ENCODE measurements around the gene EEF2K.
"Not testable (repeated sequence)": the region's sequence is repeated elsewhere in the genome, so short reads cannot be mapped to it uniquely, and the experiment has no call there.

The EEF2K gene

DNA sequence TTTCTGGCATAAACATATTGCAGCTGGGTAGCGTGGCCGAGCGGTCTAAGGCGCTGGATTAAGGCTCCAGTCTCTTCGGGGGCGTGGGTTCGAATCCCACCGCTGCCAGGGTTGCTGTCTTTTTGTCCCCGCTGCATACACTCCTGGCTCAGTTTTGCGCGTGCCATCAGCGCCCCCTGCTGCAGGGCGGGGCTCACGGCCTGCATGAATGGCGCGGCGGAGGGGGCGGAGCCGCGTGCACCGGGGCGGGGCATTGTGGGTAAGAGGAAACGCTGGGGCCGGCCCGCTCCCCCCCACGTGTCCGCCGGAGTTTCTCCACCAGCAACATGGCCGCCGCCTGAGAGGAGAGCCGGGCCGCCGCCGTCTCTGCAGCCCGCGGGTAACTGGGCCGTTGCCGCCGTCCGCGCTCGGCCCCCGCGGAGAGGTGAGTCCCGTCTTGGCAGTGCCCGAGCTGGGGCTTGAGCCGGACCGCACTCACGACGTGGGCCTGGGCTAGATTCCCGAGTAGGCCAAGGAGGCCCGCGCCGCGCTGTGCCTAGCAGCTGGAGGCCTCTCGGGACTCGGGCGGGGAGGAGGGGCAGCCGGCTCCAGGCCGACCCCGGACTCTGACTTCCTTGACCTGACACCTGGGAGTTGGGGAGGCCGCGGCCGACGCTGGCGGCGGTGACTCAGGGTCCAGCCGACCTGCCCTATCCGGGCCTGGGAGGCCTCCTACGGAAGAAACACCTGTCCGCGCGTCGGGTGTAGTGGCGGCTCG, 91.2 kb downstream of the EEF2K start, which contains the start of gene POLR3E:
Gene POLR3E (plus strand): TSS at position 296 of the 757 bp plus-strand sequence. CDS start 5,560 bp downstream, outside the sequence.
- peak; percentile 100 for DNase-seq

DNA sequence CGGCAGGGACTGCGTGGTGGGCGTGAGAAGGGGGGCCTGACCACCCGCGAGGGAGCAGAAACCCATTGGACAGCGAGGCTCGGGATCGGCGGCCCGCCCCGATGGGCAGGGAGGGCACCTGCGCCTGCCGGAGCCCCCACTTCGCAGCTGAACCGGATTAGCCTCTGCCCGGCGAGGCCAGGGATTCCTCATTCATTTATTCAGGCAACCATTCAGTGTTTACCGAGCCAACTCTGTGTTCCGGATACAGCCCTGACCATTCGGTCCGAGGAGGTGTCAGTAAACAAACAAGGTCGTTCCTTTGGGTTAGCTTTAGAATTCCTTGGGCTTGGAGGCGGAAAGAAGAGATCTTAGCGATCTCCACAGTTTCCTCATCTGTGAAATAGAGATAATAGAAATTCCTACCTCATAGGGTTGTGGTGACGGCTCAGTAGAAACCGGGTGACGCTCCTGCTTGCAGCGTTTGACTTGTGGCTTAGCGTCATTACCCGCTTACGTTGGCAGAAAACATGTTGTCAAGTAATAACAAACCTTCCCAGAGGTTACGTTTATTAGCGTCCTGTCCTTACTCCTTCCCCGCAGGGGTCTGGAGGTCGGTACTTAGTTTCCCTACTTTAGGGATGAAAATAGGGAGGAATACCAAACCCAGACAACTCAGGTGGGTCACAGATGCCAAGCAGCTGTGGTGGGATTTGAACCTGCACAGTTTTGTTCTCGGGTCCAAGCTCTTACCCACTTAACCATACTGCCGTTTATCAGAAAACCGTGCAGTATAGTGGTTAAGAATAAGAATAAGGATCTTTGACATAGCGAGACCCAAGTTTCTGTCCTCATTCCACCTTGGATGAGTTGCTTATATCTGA, 92.0 kb downstream of the EEF2K start:
- peak; percentile 48 for DNase-seq

DNA sequence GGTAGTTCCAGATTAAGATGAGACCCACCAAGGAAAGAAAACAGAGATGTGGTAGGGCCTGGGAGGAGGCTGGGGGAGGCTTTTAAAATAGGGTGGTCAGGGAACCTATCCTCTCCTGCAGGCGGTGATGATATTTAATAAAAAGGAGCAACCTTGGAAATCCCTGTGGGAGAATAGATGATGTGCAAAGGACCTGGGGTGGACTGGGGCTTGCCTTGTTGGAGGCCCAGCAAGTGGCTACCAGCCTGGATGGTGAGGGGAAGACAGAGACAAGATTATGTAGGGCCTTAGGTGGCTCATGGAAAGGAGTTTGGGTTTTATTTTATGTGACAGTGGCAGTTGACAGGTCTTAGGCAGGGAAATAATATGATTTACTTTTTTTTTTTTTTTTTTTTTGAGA, 93.0 kb downstream of the EEF2K start:
- DNase-seq, result no peak

DNA sequence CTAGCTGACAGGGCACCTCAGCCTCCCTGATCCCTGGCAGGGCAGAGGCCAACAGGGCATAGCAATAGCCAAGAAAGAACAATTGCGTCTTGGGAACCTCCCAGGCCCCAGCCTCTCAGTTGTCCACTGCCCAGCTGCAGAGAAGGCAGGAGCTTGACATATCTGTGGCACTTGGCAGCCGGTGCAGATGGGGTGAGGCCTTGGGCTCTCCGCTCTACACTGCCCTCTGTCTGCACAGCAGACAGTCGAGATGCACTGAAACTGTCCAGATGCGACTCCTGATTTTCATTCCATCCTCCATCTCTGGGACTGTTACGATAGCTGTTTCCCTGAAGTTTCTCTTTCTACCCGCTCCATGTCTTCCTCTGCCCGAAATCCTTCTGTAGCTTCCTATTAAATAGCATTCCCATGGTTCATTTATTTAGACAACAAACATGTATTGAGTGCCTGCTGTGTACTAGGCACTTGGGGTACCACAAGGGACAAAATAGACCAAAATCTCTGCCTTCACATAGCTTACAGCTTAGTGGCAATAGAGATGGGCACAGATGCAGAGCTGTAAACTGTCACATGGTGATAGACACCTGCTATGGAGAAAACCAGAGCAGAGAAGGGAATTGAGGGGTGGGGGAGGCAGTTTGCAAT, 94.5 kb downstream of the EEF2K start:
- DNase-seq, result peak; percentile 17

DNA sequence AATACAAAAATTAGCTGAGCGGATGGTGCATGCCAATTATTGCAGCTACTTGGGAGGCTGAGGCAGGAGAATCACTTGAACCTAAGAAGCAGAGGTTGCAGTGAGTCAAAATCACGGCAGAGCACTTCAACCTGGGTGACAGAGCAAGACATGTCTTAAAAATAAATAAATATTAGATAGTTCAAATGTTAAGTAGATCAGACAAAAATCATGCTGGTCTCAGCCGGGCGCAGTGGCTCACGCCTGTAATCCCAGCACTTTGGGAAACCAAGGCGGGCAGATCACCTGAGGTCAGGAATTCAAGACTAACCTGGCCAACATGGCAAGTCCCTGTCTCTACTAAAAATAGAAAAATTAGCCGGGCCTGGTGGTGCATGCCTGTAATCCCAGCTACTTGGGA, 95.3 kb downstream of the EEF2K start:
- not testable (repeated sequence) for DNase-seq

DNA sequence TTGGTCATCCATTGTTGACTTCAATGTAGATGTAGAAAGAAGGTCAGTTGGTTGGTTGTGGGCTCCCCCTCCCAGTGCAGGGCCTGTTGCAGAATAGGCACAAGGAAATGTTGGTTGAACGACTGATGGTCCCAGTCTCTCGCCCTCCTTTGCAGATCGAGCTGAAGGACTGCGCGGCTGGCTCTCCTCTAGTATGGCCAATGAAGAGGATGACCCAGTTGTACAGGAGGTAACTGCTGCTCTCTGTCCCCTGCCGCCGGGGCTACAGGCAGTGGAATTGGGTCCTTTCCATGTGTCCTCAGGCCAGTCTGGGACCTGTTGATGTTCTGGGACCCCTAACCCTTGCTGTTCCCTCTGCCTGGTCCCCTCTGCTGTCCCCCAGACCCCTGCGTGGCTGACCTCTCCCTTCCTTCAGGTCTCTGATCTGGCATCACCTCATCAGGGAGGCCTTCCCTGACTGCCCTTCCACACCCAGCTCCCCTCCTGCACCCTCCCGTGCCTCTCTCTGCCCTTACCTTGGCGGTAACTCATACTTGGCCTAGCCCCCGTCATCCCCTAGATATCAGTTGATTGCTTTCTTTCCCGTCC, 96.8 kb downstream of the EEF2K start:
- no peak for DNase-seq

DNA sequence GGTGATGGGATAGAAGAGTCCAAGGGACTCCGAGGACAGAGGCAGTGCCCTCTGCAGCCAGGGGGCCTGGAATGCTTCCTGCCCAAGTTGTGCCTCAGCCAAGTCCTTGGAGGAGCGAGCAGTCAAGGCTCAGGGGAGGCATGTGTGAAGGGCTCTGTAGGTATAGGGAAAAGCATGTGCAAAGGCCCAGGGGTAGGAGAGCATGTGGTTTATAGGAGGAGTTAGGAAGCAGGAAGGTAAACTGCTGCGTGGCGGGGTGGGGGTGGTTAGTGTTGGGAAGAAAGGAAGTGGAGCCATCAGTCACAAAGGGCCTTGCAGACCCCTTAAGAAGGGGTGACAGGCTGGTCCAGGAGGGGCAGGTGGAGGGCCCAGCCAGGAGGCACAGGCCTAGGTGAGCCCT, 98.3 kb downstream of the EEF2K start:
- no peak for DNase-seq

DNA sequence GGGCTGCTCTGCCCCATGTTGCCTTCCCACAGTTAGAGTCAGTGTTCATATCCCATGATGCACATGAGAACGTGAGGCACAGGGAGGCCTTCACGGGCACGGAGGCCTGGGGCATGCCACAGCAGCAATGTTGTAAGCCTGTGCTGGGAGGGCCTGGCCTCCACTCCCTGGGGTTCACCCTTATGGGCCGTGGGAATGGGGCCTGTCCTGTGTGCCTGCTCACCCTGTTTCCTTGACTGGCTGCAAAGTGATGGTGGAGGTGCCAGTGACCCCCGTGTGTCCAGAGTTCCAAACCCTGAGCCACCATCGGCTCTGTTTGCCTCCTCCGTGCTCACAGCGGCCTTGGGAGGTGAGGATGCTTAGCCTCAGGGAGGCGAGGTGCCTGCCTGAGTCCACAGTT, 100.7 kb downstream of the EEF2K start:
- no peak for DNase-seq

DNA sequence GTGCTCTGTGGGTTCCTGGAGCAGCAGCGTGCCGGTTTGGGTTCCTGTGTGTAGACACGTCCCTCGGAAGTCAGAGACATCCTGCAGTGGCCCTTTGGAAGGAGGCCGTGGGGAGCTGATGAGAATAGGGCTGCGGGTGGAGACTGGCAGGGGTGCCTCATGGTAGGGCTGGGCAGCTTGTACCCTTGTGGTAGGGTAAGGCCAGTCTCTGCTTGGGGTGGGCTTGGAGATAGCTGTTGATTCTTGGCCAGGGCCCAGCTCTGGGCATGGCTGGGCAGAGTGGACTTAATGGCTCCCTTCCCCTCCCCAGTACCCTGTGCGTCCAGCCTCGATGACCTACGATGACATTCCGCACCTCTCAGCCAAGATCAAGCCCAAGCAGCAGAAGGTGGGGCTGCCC, 101.8 kb downstream of the EEF2K start:
- DNase-seq, result no peak

DNA sequence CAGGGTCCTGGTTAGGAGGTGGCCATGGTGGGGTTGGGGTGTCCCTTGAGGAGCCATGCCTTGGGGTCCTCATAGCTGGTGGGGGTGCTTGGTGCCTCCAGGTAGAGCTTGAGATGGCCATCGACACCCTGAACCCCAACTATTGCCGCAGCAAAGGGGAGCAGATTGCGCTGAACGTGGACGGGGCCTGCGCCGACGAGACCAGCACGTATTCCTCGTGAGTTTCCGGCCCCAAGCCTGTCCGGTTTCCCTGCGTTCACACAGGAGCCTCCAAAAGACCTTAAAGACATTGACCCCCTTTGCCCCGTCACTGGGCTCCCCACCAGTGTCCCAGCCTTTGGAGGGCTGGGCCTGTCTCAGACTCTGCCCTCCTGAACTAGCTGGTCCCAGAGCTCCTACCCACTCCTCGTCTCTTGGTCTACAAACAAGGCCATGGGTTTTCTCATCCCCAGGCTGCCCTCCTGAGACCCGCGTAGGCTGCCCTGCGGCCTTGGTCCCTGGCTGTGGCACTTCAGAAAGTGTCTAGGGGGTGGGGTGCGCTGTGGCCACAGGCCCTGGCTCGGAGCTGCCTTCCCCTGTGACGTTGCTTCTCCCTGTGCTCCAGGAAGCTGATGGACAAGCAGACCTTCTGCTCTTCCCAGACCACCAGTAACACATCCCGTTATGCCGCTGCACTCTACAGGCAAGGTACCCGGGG, 102.9 kb downstream of the EEF2K start:
- DNase-seq, result no peak

DNA sequence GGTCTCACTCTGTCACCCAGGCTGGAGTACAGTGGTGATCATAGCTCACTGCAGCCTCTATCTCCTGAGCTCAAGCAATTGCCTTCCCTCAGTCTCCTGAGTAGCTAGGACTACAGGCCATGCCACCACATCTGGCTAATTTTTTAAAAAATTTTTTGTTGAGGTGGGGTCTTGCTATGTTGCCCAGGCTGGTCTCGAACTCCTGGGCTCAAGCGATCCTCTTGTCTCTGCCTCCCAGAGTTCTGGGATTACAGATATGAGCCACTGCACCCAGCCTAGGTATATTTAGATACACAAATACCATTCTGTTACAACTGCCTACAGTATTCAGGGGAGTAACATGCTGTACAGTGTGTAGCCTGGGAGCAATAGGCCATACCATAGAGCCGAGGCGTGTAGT, 105.4 kb downstream of the EEF2K start:
- DNase-seq, result no peak

DNA sequence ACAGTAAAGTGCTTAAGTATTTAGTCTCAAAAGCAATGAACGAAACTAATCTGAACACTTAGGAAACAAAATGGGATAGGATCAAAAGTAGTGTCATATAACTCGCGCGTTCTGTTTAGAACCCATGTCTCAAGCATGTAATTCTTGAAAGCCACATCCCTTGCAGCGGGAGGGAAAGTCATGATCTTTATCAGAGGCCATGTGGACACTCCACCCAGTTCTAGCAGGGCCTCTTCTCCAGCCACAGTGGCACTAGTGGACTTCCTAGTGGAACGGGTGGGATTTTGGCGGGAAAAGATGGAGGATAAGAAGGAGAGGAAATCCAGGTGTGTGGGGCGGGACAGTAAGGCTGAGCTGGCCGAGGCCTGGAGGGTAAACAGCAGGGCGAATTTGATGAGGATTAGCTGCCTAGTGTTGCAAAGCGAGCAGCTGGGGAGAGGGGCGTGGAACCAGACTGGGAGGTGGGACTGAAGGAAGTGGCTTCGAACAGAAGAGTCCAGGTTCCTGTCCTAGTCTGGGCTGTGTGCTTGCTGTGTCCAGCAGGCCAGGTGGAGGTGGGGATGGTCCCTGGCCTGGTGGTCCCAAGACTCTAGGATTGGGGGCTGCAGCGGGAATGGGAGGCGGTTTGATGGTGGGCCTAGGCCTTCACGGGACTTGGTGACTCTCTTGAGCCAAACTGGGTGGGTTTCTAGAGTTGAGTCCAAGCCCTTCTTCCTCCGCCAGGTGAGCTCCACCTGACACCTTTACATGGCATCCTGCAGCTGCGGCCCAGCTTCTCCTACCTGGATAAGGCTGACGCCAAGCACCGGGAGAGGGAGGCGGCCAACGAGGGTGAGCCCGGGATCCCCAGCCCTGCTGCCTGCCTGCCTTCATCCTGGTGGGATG, 107.1 kb downstream of the EEF2K start:
- no peak for DNase-seq

DNA sequence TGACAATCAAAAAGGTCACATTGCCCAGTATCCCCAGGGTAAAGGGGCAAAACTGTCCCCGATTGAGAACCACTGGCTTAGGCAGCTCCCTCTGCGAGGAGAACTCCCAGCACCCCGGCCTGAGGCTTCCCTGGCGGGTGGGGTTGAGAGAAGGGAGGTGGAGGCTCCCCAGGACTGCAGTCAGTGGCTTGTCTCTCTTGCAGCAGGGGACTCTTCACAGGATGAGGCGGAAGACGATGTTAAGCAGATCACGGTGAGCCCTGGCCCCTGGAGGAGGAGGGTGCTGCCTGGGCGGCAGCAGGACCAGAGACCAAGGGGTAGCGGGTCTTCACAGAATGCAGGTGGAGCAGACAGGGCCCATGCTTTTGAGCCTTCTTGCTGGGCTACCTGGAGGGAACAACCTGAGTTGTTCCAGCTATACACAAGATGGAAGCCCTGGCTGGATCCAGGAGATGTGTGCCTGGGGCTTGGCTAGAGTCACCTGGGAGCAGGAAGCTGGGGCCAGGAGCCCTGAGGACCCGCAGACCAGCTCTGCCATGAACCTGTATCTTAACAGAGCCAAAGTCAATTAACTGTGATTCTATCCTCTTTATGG, 107.9 kb downstream of the EEF2K start:
- DNase-seq, result no peak

DNA sequence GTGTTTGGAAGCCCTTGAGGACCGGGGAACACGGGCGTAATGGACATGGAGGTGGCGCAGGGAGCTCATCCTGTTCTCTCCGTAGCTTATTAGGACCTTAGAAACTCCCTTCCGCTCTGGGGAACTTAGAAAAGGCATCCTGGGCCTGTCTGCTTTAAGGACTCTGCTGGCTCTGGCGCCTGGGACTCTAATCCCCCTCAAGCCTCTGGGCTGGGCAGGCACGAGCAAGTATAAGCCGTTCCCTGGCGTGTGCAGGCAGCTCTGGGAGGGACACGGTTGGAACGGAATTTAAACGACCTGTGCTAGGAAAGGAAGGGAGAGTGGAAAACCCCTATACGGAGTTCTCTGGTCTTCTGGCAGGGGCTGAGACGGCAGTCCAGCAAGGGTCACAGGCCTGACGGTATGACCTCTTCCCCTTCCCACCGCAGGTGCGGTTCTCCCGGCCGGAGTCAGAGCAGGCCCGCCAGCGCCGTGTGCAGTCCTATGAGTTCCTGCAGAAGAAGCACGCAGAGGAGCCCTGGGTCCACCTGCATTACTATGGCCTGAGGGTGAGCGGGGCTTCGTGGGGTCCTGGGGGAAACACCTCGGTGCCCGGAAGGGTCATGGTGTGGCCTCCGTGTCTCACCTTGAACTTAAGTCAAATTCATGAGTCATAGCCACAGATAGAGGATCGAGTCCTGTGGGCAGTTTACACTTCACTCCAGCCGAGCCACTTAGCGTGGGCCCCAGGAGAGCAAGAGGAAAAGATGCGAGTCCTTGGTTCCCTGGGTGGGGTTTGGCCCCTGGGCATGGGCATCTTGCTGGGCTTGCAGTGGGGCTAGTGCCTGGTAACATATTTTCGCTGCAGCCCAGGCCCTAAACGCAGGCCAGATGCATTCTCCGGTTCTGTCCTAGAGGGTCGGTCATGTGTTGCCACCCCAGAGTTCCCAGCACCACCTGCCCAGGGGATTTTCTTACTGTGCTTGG, 108.9 kb downstream of the EEF2K start:
- no peak for DNase-seq

DNA sequence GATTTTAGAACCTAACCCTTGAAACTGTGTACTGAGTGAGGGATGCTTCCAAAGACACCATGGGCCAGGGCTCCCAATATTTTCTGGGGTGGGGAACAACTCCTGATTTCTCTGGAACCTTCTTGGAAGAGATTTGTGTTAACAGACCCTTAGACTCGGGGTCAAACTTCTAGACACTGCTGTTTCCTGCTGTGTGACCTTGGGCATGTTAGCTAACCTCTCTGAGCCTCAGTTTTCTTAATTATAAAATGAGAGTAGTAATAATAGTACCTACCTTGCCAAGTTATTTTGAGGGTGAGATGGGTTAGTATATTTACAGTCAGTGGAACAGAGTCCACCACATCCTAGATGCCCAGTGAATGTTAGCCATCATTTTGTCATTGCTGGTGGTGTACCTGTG, 109.9 kb downstream of the EEF2K start:
- DNase-seq, result no peak

DNA sequence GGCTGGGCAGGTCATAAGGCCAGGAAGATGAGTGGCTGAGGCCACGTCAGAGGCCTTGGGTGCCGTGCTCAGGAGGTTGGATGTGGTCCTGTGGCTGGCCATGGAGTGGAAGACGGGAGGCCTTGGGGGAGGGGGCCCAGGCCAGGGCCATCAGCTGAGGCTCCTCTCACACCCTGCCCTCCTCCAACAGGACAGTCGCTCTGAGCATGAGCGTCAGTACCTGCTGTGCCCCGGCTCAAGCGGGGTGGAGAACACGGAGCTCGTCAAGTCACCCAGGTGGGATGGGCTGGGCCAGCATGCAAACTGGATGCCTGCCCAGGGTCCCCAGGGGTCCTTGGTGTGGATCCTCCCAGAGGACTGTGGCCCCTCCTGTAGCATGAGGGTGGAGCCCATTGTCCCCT, 110.3 kb downstream of the EEF2K start:
- DNase-seq, result no peak

DNA sequence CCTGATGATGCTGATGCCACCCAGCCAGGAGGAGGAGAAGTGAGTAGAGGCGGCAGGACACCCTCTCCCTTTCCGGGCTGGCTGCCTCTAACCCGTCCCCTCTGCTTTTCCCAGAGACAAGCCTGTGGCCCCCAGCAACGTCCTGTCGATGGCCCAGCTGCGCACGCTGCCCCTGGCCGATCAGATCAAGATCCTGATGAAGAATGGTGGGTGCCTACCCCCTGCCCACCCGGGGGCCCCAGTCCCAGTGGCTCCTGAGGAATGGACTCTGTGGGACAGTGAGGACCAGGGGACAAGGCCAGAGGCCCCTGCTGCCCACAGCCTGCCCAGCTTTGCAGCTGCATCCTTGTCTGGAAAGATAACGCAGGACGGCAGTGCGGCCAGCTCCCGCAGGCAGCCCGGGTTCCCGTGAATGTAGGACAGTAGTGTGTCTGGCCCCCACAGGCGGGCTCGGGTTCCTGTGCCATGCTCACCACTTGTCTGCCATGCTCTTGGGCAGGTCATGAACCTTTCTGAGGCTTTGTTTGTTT, 111.0 kb downstream of the EEF2K start:
- DNase-seq, result no peak

DNA sequence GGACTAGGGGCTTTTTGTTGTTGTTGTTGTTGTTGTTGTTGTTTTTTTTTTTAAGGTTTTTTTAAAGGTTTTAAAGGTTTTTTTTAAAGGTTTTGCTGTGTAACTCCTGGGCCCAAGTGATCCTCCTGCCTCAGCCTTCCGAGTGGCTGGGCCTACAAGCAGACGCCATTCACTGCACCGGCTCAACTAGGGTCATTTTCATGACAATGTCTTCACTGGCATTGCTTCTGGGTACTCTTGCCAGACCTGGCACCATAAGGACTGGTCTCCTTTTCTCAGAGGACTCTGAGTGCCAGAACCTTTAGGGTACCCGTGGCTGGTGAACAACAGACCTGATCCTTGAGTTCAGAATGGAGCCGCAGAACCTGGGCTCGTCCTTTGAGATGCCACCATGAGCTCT, 111.5 kb downstream of the EEF2K start:
- no peak for DNase-seq

DNA sequence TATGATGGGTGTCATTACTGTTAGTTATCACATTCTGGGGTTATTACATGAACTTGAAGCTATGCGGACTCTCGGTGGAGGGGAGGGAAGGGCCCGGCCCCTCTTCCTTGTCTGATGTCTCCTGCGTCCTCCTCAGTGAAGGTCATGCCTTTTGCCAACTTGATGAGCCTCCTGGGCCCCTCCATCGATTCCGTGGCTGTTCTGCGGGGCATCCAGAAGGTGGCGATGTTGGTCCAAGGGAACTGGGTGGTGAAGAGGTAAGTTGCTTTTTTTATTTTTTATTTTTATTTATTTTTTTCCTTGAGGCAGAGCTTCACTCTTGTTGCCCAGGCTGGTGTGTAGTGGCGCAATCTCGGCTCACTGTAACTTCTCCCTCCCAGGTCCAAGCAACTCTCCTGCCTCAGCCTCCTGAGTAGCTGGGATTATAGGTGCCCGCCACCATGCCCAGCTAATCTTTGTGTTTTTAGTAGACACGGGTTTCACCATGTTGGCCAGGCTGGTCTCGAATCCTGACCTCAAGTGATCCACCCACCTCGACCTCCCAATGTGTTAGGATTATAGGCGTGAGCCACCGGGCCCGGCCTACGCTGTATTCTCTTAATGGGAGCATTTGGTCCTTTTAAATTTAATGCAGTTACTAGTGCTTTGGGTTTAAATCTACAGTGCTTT, 112.7 kb downstream of the EEF2K start:
- DNase-seq, result peak; percentile 53
